SK-N-MC (cell line): ENCODE results near the gene SDCBP2.

Source experiments
- DNase-seq: peaks from one replicate; pipeline ENCODE4 v3.0.0-alpha.2; 2011; ENCODE audit warnings: low read depth, low spot score
- H3K27ac ChIP-seq: fragments of 200-600 bp; sonication (generic); 2 replicates; pipeline ENCODE4 v1.5.1; 2016; ENCODE audit warnings: mixed run types
- H3K36me3 ChIP-seq: fragments of 200-600 bp; sonication (generic); 2 replicates; pipeline ENCODE4 v1.6.1; 2017; ENCODE audit warnings: antibody characterized with exemption, low read length, mixed read lengths; ENCODE audit not compliant: insufficient read depth
- H3K4me3 ChIP-seq: fragments of 200-600 bp; sonication (generic); 2 replicates; pipeline ENCODE4 v1.5.1; 2016
- H3K9ac ChIP-seq: fragments of 200-600 bp; sonication (generic); 2 replicates; pipeline ENCODE4 v1.8.0; 2017; ENCODE audit warnings: mixed run types, mixed read lengths; ENCODE audit not compliant: insufficient read length
- H3K9me3 ChIP-seq: fragments of 200-600 bp; sonication (generic); 2 replicates; pipeline ENCODE4 v1.6.1; 2017; ENCODE audit warnings: low read depth, mild to moderate bottlenecking, antibody characterized with exemption, low read length, moderate library complexity, mixed read lengths
- EZH2 ChIP-seq: fragments of 200-600 bp; sonication (generic); IDR thresholded peaks from one replicate; pipeline ENCODE4 v1.6.1; 2017; ENCODE audit warnings: antibody characterized with exemption
- FOXP2 ChIP-seq: optimal IDR thresholded peaks from 2 replicates; pipeline ENCODE3; 2011; ENCODE audit warnings: mild to moderate bottlenecking, moderate library complexity; ENCODE audit not compliant: insufficient read depth; ENCODE audit errors: extremely low read length, control extremely low read depth
- POLR2AphosphoS5 ChIP-seq: IDR thresholded peaks from 2 replicates; pipeline ENCODE4 v1.6.1; 2012; ENCODE audit warnings: mild to moderate bottlenecking, low read depth, low read length, borderline replicate concordance

The SDCBP2 gene

DNA sequence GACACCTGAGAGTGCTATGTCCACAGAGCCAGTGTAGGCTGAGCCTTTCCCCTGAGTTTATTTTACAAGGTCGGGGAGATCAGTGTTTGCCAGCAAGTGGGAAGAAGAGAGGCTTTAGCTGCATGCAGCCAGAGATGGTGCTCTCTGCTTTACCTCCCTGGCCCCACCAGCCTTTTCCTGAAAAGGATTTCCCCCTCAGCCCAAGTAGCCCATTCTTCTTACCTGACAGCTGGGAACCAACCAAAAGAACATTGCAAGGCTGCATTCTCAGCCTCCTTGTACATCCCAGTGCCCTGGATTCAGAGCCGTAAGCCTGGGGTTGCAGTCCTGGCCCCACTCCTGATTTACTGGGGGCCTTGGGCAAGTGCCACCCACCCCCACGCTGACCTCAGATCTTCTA is 46.0 kb downstream of the SDCBP2 start:
- Histone ChIP-seq H3K36me3 (no peaks in the 10 kb centered on the region), H3K4me3 (no peak overlapping the region), H3K27ac (no peak overlapping the region), H3K9ac (no peak overlapping the region), H3K9me3 (no peaks in the 10 kb centered on the region)
- no peak for DNase-seq
- TF ChIP-seq POLR2AphosphoS5 = no peak
- no peak for TF ChIP-seq FOXP2
- no peak for TF ChIP-seq EZH2

DNA sequence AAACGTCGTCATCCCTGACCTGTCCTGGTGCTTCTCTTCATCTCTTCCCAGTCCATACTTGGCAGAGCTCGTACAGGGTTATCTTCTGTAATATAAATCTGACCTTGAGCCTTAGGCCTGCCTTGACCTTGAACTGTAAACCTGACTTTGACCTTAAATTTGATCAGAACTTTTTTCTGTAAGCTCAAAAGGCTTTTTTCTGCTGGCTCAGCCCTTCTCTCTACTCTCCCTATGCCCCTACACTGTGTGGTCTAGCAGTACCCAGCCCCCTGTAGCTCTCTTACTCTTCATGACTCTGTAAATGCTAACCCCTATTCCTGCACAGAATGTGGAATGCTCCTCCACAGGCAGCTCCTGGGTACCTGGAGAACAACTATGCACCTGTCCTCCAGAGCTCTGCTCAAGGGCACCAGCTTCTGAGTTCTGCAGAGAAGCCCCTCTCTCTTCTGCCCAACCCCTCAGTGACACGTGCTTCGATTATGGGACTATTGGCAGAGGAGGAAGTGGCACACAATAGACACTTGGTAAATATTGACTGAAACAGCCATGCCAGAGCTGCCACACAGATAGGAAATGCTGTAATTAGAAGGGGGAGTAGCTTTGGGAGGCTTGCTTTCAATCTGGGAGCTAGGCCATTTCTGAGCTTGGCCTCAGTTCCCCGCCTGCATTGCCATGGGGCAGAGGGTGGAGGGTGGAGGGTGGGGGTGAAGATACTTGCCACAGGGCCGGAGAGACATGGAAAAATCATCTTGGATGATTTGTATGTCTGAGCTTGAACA is 47.5 kb downstream of the SDCBP2 start:
- H3K4me3 ChIP-seq = no peak overlapping the region
- no peaks in the 10 kb centered on the region for H3K36me3 ChIP-seq
- H3K9ac ChIP-seq = no peak overlapping the region
- no peaks in the 10 kb centered on the region for H3K9me3 ChIP-seq
- no peak for TF ChIP-seq EZH2
- no peak for TF ChIP-seq FOXP2
- TF ChIP-seq POLR2AphosphoS5 = no peak
- DNase-seq = no peak
- no peak overlapping the region for H3K27ac ChIP-seq

DNA sequence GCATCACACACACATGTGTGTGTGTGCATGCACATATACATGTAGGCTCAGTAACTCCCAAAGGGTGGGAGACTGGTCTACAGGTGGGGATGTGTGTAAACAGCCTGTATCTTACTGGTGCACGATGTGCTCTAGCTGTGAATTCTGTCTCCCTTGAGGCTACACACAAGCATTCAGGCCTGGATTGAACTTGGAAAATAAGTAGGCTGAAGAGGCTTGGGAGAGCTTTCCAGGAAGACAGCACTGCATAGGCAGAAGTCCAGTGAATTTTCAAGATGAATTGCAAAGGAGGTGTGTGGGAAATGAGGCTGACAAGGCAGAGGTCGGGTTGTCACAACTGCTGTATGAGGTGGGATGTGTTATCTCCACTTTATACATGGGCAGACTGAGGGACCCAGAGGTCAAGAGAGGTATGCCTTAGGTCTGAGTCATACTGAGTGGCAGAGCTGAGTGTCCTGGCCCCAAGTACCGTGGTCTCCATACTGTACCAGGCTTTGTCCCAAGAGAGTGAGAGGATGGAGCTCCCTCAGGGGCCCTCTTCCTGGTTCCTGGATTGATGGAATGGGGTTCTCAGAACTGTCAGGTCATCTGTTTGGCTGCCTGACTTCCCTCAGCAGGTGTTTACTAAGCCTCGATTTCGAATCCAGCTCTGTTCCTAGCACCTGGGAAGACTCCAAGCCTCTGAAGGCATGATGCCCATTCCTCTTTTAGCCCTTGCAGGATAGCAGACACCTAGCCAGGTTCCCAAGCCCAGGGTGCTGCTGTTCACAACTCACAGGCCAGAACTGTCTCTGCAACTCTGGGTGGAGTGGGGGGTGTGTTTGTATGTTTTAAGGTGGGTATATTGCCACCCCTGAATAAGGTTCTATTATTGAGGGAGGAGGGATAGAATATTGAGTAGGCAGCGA is 48.5 kb downstream of the SDCBP2 start:
- no peak overlapping the region for H3K27ac ChIP-seq
- H3K4me3 ChIP-seq = no peak overlapping the region
- H3K9ac ChIP-seq = no peak overlapping the region
- no peaks in the 10 kb centered on the region for H3K36me3 ChIP-seq
- H3K9me3 ChIP-seq = no peaks in the 10 kb centered on the region
- no peak for DNase-seq
- no peak for TF ChIP-seq EZH2
- no peak for TF ChIP-seq FOXP2
- no peak for TF ChIP-seq POLR2AphosphoS5

DNA sequence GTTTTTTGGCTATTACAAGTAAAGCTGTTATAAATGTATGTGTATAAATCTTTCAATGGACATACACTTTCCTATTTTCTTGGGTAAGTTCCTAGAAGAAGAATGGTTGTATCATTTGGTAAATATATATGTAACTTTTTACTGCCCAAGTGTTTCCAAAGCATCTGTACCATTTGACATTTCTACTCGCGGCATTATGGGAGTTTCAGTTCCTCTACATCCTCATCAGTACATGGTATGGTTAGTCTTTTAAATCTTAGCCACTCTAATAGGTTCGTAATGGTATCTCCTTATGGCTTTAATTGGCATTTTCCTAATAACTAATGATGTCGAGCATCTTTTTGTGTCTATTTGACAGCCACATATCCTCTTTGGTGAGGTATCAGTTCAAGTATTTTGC is 49.9 kb downstream of the SDCBP2 start:
- TF ChIP-seq POLR2AphosphoS5 (no peak), FOXP2 (no peak), EZH2 (no peak)
- H3K4me3 ChIP-seq = no peak overlapping the region
- no peak for DNase-seq
- no peak overlapping the region for H3K27ac ChIP-seq
- H3K36me3 ChIP-seq = no peaks in the 10 kb centered on the region
- no peaks in the 10 kb centered on the region for H3K9me3 ChIP-seq
- H3K9ac ChIP-seq = no peak overlapping the region

DNA sequence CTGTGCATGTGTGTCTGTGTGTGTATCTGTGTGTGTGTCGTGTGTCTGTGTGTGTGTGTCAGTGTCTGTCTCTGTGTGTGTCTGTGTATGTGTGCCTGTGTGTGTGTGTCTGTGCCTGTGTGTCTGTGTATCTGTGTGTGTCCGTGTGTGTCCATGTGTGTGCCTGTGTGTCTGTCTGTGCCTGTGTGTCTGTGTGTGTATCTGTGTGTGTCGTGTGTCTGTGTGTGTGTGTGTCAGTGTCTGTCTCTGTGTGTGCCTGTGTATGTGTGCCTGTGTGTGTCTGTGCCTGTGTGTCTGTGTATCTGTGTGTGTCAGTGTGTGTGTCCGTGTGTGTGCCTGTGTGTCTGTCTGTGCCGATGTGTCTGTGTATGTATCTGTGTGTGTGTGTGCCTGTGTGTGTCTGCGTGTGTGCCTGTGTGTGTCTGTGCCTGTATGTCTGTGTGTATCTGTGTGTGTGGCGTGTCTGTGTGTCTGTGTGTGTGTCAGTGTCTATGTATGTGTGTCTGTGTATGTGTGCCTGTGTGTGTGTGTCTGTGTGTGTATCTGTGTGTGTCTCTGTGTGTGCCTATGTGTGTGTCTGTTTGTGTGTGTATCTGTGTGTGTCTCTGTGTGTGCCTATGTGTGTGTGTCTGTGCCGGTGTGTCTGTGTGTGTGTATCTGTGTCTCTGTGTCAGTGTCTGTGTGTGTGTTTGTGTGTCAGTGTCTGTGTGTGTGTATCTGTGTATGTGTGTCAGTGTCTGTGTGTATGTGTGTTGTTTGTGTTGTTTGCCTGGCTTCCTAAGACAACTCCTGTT is 51.2 kb downstream of the SDCBP2 start:
- DNase-seq = no peak
- no peak overlapping the region for H3K27ac ChIP-seq
- TF ChIP-seq POLR2AphosphoS5 = no peak

DNA sequence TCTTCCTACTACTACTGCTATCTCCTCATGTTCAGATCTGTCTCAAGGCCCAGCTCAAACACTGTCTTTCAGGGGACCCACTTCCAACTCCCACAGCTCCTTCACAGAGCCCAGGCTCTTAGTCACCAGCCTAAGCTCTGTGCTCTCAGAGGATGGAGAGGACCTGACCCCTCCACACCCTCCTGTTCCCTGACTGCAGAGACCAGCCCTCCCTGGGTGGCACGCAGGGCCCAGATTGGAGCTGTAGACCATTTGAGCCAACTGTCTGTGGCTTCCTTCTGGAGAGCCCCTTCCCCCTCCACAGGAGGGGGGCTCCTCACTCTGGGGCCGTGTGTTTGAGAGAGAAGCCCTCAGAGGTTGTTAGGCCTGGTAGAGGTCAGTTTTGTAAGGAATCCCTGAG is 53.0 kb downstream of the SDCBP2 start:
- DNase-seq = no peak
- no peaks in the 10 kb centered on the region for H3K9me3 ChIP-seq
- H3K4me3 ChIP-seq = no peak overlapping the region
- no peaks in the 10 kb centered on the region for H3K36me3 ChIP-seq
- H3K9ac ChIP-seq = no peak overlapping the region
- no peak overlapping the region for H3K27ac ChIP-seq
- TF ChIP-seq EZH2 = no peak
- TF ChIP-seq FOXP2 = no peak
- no peak for TF ChIP-seq POLR2AphosphoS5

More for the DNA sequence above, 51.2 kb downstream of the SDCBP2 start:
- Histone ChIP-seq H3K9ac (no peak overlapping the region), H3K4me3 (no peak overlapping the region), H3K36me3 (no peaks in the 10 kb centered on the region), H3K9me3 (no peaks in the 10 kb centered on the region)

DNA sequence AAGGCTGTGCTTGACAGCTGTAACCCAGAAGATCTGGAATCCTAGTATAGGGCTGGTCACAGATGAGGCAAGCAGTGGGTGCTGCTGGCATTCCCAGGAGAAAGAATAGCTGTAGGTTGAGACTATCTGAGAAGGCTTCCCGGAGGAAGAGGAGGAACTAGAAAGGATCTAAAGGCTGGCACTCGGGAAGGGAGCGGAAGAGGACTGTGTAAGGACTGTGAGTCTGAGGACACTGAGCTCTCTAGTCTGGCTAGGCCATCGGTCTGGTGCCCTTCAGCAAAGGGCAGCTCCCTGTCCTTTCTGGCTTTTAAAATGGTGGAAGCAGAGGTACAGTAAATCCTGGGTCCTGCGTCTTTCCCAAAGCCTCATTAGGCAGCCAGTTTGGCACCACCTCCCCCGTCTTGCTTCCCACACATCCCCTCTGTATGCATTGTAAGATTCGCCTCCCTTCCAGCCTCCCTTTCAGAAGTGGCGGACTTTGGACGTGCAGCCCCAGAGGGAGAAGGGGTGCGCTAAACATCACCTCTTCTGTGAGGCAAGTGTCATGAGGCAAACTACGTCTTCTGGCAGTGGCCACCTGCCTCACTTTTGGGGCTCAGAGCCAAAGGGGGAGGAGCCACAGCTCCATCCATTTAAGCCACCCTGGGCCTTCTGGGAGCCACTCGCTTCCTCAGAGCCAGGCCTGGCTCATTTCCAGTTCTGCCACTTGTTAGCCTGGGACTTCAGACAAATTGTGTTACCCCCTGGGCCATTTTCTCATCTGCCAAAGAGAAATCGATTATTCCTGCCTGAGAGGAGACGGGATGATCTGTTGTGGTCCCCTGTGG is 54.2 kb downstream of the SDCBP2 start:
- no peaks in the 10 kb centered on the region for H3K9me3 ChIP-seq
- no peaks in the 10 kb centered on the region for H3K36me3 ChIP-seq
- no peak overlapping the region for H3K9ac ChIP-seq
- DNase-seq = no peak
- H3K27ac ChIP-seq = no peak overlapping the region
- no peak for TF ChIP-seq POLR2AphosphoS5
- no peak for TF ChIP-seq EZH2
- TF ChIP-seq FOXP2 = no peak
- no peak overlapping the region for H3K4me3 ChIP-seq
